HG02840 (cell line): Measurements from ENCODE around the gene NRCAM.
"Not testable (repeated sequence)": the region's sequence is repeated elsewhere in the genome, so short reads cannot be mapped to it uniquely, and the experiment has no call there.

Source experiments
- ATAC-seq: cut with Tn5 transposase; IDR thresholded peaks from one replicate; pipeline ENCODE4 v1.9.1; 2021; ENCODE audit warnings: mild to moderate bottlenecking, moderate library complexity, moderate number of reproducible peaks; ENCODE audit not compliant: unreplicated experiment, low FRiP score

Gene NRCAM

DNA sequence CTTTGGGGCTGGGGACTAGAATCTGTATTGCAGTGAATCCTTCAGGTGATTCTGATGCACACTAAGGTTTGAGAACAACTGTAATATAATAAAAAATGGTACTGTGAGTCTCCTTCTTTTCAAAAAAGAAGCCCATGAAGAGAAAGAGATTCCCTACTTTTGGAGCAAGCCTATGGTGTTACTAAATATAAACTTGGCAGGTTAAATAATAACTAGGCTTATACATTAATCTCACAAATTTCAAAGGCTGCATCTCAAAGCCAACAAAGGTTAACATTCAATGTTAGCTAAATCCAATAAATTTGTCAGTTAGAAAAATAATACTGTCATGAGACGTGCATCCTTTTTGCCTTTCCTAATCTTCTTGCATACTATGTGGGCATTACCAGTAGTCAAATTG lies 166.4 kb downstream of the NRCAM start:
- no peak for ATAC-seq

- no peak for ATAC-seq
Observed at GRCh38 chr7:108287857-108288256, 168.4 kb downstream of the NRCAM start.

DNA sequence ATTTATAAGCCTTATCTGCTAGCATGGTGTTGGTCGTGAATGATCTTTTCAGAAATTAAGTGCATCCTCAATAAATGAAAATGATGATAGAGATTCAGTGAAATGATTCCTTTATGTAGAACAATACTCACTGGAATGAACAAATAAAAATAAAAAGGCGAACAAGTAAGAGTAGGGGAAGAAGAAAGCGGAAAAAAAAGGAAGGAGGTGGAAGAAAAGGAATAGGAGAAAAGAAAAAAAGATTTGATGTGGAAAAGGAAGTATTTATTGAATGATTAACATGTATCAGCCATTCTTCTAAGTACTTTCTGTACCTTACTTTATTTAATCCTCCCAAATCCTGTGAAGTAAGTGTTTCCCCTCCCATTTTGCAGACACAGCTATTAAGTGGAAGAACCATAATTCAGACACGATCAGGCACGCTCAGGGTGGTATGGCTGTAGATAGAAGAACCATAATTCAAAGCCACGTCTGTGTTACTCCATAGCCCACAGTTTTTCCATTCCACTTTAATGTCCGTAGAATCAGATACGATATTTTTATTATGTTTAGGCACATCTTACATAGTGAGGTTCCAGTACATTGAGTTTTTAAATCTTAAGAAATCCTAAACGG lies 169.8 kb downstream of the NRCAM start:
- no peak for ATAC-seq

DNA sequence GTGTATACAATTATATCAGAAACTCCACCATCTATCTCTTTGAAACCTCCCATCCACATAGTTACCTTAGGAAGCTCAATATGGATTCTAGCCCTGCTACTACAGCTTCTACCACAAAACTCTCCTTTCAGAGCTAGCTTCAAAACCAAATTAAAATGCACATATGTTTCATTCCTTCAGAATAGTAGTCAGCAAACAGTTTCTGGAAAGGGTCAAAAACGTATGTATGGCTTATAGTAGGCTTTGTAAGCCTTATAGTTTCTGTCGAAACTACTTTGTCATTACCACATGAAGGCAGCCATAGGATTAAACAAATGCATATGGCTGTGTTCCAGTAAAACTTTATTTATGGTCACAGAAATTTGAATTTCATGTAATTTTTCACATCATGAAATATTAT lies 170.5 kb downstream of the NRCAM start:
- ATAC-seq = no peak

- no peak for ATAC-seq
Observed at GRCh38 chr7:108285003-108285368, 171.2 kb downstream of the NRCAM start.

- no peak for ATAC-seq
Observed at GRCh38 chr7:108284349-108285002, 171.8 kb downstream of the NRCAM start.

DNA sequence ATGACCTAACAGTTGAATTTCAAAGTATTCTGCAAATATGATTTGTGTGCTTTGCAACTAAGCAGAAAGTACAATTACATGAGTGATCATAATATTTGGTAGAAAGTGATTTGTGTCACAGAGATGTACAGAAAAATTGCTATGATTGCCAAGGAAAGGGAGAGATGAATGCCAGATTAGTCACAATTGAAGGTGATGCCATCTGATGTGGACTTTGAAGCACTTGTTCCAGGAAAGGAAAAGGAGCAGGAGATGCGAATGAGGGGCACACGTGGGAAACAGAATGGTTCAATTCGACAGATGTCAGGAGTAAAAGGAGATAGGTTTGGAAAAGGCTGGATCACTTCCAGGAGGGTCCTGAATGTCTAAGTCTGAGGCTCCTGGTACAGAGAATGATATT lies 173.0 kb downstream of the NRCAM start:
- ATAC-seq = no peak

GRCh38 chr7:108282427-108282996 lies 173.7 kb downstream of the NRCAM start:
- no peak for ATAC-seq

GRCh38 chr7:108280136-108280535 lies 176.1 kb downstream of the NRCAM start:
- ATAC-seq = no peak

- no peak for ATAC-seq
Observed at GRCh38 chr7:108278776-108279175, 177.5 kb downstream of the NRCAM start.

DNA sequence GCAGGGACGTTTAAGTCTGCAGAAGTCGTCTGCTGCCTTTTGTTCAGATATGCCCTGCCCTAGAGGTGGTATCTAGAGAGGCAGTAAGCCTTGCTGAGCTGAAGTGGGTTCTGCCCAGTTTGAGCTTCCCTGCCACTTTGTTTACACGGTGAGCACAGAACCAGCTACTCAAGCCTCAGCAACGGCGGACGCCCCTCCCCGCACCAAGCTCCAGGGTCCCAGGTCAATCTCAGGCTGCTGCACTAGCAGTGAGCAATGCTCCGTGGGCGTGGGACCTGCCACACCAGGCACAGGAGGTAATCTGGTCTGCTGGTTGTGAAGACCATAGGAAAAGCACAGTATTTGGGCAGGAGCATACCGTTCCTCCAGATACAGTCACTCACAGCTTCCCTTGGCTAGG lies 178.0 kb downstream of the NRCAM start:
- ATAC-seq = no peak

GRCh38 chr7:108274447-108274846 lies 181.8 kb downstream of the NRCAM start:
- not testable (repeated sequence) for ATAC-seq

- ATAC-seq = not testable (repeated sequence)
Observed at GRCh38 chr7:108272891-108273290, 183.3 kb downstream of the NRCAM start.

- ATAC-seq = no peak
Observed at GRCh38 chr7:108270385-108271015, 185.7 kb downstream of the NRCAM start.

- ATAC-seq = no peak
Observed at GRCh38 chr7:108268200-108268820, 187.9 kb downstream of the NRCAM start.

GRCh38 chr7:108267615-108268014 lies 188.6 kb downstream of the NRCAM start:
- no peak for ATAC-seq

GRCh38 chr7:108266491-108266890 lies 189.7 kb downstream of the NRCAM start:
- ATAC-seq = no peak

- ATAC-seq = no peak
Observed at GRCh38 chr7:108266035-108266434, 190.2 kb downstream of the NRCAM start.

GRCh38 chr7:108265007-108265406 lies 191.2 kb downstream of the NRCAM start:
- ATAC-seq = no peak

GRCh38 chr7:108263425-108263824 lies 192.8 kb downstream of the NRCAM start:
- no peak for ATAC-seq

DNA sequence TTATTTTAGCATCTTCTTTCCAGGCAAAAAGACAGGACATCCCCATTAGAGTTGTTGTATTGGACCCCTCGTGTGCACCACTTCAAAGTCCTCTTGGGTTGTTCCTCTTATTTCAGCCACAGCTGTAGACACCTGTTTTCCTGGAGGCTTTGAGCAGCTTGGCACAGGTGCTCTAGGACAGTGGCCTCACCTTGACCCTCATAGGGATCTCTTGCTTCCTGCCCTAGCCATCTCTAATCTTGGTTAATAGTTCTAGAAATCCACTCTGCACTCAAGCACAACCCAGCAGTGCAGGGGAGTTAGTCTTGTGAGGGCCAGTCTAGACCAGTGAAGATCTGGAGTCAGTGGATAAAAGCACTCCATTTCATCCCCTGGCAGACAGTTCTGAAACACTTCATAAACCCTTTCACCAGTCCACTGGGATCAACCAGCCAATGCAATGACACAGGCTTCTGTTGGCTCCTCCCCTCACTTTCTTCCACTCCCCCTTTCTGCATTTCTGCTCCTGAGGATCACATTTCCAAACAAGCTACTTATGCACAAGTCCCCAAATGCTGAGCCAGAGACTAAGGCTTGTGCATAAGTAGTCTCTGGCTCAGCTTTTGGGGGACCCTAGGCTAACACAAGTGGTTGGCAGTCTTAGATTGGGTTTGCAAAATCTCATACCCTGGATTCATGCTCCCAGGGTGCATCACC lies 194.5 kb downstream of the NRCAM start:
- ATAC-seq = no peak
